Measurements from ENCODE around the gene C18orf32. TPM values are rescaled to one million over a fixed set of nuclear protein-coding genes. Genes with fewer than 3 reads are reported as not detected.
A peak's percentile ranks its signal among the peaks of the same experiment; 100 is the strongest.

Gene C18orf32
- total and polyA plus RNA-seq, 2 of the 13 experiments (the other 11 are each of a cell fraction or from before 2014, with no cell fraction given) = 17.6 to 20.6 TPM

GRCh38 chr18:49447810-49448745 lies 39.0 kb downstream of the C18orf32 start:
- Histone ChIP-seq H3K4me2 (ENCODE audit: low read depth, low read length) (no peak overlapping the region), H4K20me1 (ENCODE audit: insufficient read depth, low read length) (no peaks in the 10 kb centered on the region), H3K9me3 (ENCODE audit: low read length) (0 out of 2 replicates have a peak, but pooled peaks cover 6% of the 10 kb centered on the region), H3K4me1 (ENCODE audit: insufficient read depth, low read length) (peaks cover 13% of the 10 kb centered on the region; the same call in 1 of the 2 replicates), H3K9ac (ENCODE audit: insufficient read depth, low read depth, low read length) (no peak overlapping the region), H3K79me2 (ENCODE audit: insufficient read depth, low read length) (peaks cover 17% of the 10 kb centered on the region), H3K27ac (ENCODE audit: extremely low read length, insufficient read depth, low read length) (no peak overlapping the region), H2AFZ (ENCODE audit: low read length) (no peak overlapping the region), H3K27me3 (ENCODE audit: control insufficient read depth in 1 of 2, insufficient read depth in 2 of 2, low read length in 2 of 2) (no peaks in the 10 kb centered on the region), H3K4me3 (replicated peaks in 1 of 3; ENCODE audit: insufficient read depth in 1 of 3, low read depth in 2 of 3, low read length in 3 of 3) (no peak overlapping the region), H3K36me3 (replicated peaks in 1 of 2; ENCODE audit: control insufficient read depth in 1 of 2, insufficient read depth in 2 of 2, low read length in 2 of 2) (no peaks in the 10 kb centered on the region)
- intact Hi-C loops (cut with micrococcal nuclease; ENCODE audit: unreplicated experiment) = loop anchor here (5.0 to 10.0 kb wide), 3 partner anchors 196 to 771 kb away; no protein-coding TSS in a partner anchor
- ChIA-PET CTCF (ENCODE audit: low intra/inter-chr PET ratio, low total read pairs) (interaction anchor here (1.1 kb wide), 1 partner anchor 773 kb away, joined by 3 read pairs; no protein-coding TSS in a partner anchor), POLR2A (no interaction called here)
- ATAC-seq (peak; percentile 98), DNase-seq (ENCODE audit: low spot score) (peak; percentile 76), FAIRE-seq (peak; percentile 56)
- WGBS (ENCODE audit: low lambda C conversion rate) = 59% methylated on average over 3 of the region's 3 CpGs
- in situ Hi-C loops (cut with HindIII; ENCODE audit: extremely low pct_ligation_motif_present, low pct_unique_long_range_greater_than_20kb) = loop anchor here (25.0 kb wide), 2 partner anchors 186 to 761 kb away; no protein-coding TSS in a partner anchor
- BruUV-seq (replicated peaks) = no TSS peak
- TF ChIP-seq ZNF205 (CRISPR knock-in tag; IDR thresholded peaks at IDR 0.05) = no peak
- TF ChIP-seq SPEN (CRISPR knock-in tag; IDR thresholded peaks at IDR 0.05; ENCODE audit: low read depth) = no peak
- TF ChIP-seq IKZF4 (CRISPR knock-in tag; IDR thresholded peaks at IDR 0.05; ENCODE audit: borderline replicate concordance, low read depth, not compliant biosample characterization) = no peak
- TF ChIP-seq HMG20A (CRISPR knock-in tag; IDR thresholded peaks at IDR 0.05; ENCODE audit: borderline replicate concordance) = no peak
- no peak for TF ChIP-seq ZNF598 (CRISPR knock-in tag; IDR thresholded peaks at IDR 0.05; ENCODE audit: borderline replicate concordance)
- TF ChIP-seq ZBTB26 (CRISPR knock-in tag; IDR thresholded peaks at IDR 0.05; ENCODE audit: borderline replicate concordance) = no peak
- TF ChIP-seq TGIF2 (CRISPR knock-in tag; IDR thresholded peaks at IDR 0.05) = no peak
- no peak for TF ChIP-seq HOXA5 (CRISPR knock-in tag; IDR thresholded peaks at IDR 0.05)
- no peak for TF ChIP-seq CAMTA2 (CRISPR knock-in tag; IDR thresholded peaks at IDR 0.05; ENCODE audit: borderline replicate concordance)
- no peak for TF ChIP-seq U2AF1 (optimal IDR thresholded peaks at IDR 0.05; ENCODE audit: low read depth, low read length)
- TF ChIP-seq ZNF749 (CRISPR knock-in tag; IDR thresholded peaks at IDR 0.05; ENCODE audit: borderline replicate concordance) = no peak
- no peak for TF ChIP-seq ZNF562 (CRISPR knock-in tag; IDR thresholded peaks at IDR 0.05; ENCODE audit: borderline replicate concordance)
- TF ChIP-seq FOXP4 (CRISPR knock-in tag; IDR thresholded peaks at IDR 0.05) = no peak
- no peak for TF ChIP-seq ZSCAN22 (CRISPR knock-in tag; IDR thresholded peaks at IDR 0.05)
- no peak for TF ChIP-seq ISX (CRISPR knock-in tag; conservative IDR thresholded peaks at IDR 0.05)
- TF ChIP-seq FOSL2 (CRISPR knock-in tag; IDR thresholded peaks at IDR 0.05) = no peak
- TF ChIP-seq DMAP1 (CRISPR knock-in tag; IDR thresholded peaks at IDR 0.05) = 0 out of 2 replicates have a peak, but pooled peaks have one; percentile 37
- 0 out of 2 replicates have a peak, but pooled peaks have one; percentile 26 for TF ChIP-seq MAFF (IDR thresholded peaks at IDR 0.05; ENCODE audit: low read depth, low read length)
- TF ChIP-seq GLMP (CRISPR knock-in tag; IDR thresholded peaks at IDR 0.05; ENCODE audit: borderline replicate concordance) = no peak
- TF ChIP-seq ATF7 (IDR thresholded peaks at IDR 0.05) = no peak
- TF ChIP-seq ATF7 (CRISPR knock-in tag; IDR thresholded peaks at IDR 0.05) = no peak

Measured in HepG2 (cell line).